ENCODE measurements around the gene CSNK1D.
"Not testable (repeated sequence)": the region's sequence is repeated elsewhere in the genome, so short reads cannot be mapped to it uniquely, and the experiment has no call there.

Gene CSNK1D

GRCh38 chr17:82213251-82214011, 60.1 kb downstream of the CSNK1D start:
- Histone ChIP-seq H3K4me3 (ENCODE audit: low read depth, low read length) (peak overlapping the region; percentile 76), H3K27me3 (ENCODE audit: control insufficient read depth, insufficient read depth, low read length) (peaks cover 11% of the 10 kb centered on the region), H3K4me1 (ENCODE audit: control insufficient read depth, insufficient read depth, low read length) (peaks cover 10% of the 10 kb centered on the region; the same call in 1 of the 2 replicates), H3K9me3 (ENCODE audit: control insufficient read depth, insufficient read depth, low read depth, low read length) (no peaks in the 10 kb centered on the region), H3K9ac (ENCODE audit: low read length) (peak overlapping the region; percentile 78), H3K27ac (ENCODE audit: low read depth, low read length) (no peak overlapping the region), H3K36me3 (ENCODE audit: control insufficient read depth, insufficient read depth, low read length) (no peaks in the 10 kb centered on the region)

GRCh38 chr17:82212331-82213250, 60.9 kb downstream of the CSNK1D start, which contains the start of gene CCDC57:
CCDC57 (minus strand) TSS chr17:82212842; CDS start chr17:82201944, 10,898 bp downstream.
- Histone ChIP-seq H3K36me3 (ENCODE audit: control insufficient read depth, insufficient read depth, low read length) (no peaks in the 10 kb centered on the region), H3K27me3 (ENCODE audit: control insufficient read depth, insufficient read depth, low read length) (peaks cover 11% of the 10 kb centered on the region), H3K4me1 (ENCODE audit: control insufficient read depth, insufficient read depth, low read length) (peaks cover 10% of the 10 kb centered on the region; the same call in 1 of the 2 replicates), H3K4me3 (ENCODE audit: low read depth, low read length) (peak within 1 kb of the TSS; percentile 76), H3K27ac (ENCODE audit: low read depth, low read length) (peak within 1 kb of the TSS; percentile 36; the same call in 1 of the 2 replicates), H3K9ac (ENCODE audit: low read length) (peak within 1 kb of the TSS; percentile 78), H3K9me3 (ENCODE audit: control insufficient read depth, insufficient read depth, low read depth, low read length) (no peaks in the 10 kb centered on the region)

GRCh38 chr17:82210655-82211054, 62.8 kb downstream of the CSNK1D start:
- H3K27ac ChIP-seq (ENCODE audit: low read depth, low read length); H3K36me3 ChIP-seq (ENCODE audit: control insufficient read depth, insufficient read depth, low read length); H3K9me3 ChIP-seq (ENCODE audit: control insufficient read depth, insufficient read depth, low read depth, low read length); H3K4me3 ChIP-seq (ENCODE audit: low read depth, low read length); H3K4me1 ChIP-seq (ENCODE audit: control insufficient read depth, insufficient read depth, low read length); H3K9ac ChIP-seq (ENCODE audit: low read length): not testable (repeated sequence)
- peaks cover 11% of the 10 kb centered on the region for H3K27me3 ChIP-seq (ENCODE audit: control insufficient read depth, insufficient read depth, low read length)

- Histone ChIP-seq H3K27me3 (ENCODE audit: control insufficient read depth, insufficient read depth, low read length) (no peaks in the 10 kb centered on the region), H3K9me3 (ENCODE audit: control insufficient read depth, insufficient read depth, low read depth, low read length) (no peaks in the 10 kb centered on the region), H3K36me3 (ENCODE audit: control insufficient read depth, insufficient read depth, low read length) (no peaks in the 10 kb centered on the region), H3K4me1 (ENCODE audit: control insufficient read depth, insufficient read depth, low read length) (peaks cover 4% of the 10 kb centered on the region), H3K4me3 (ENCODE audit: low read depth, low read length) (no peak overlapping the region), H3K9ac (ENCODE audit: low read length) (no peak overlapping the region), H3K27ac (ENCODE audit: low read depth, low read length) (no peak overlapping the region)
These were observed 67.6 kb downstream of the CSNK1D start for GRCh38 chr17:82205720-82206508.

- Histone ChIP-seq H3K9ac (ENCODE audit: low read length) (no peak overlapping the region), H3K4me3 (ENCODE audit: low read depth, low read length) (no peak overlapping the region), H3K9me3 (ENCODE audit: control insufficient read depth, insufficient read depth, low read depth, low read length) (no peaks in the 10 kb centered on the region), H3K27ac (ENCODE audit: low read depth, low read length) (no peak overlapping the region), H3K27me3 (ENCODE audit: control insufficient read depth, insufficient read depth, low read length) (no peaks in the 10 kb centered on the region), H3K4me1 (ENCODE audit: control insufficient read depth, insufficient read depth, low read length) (peaks cover 4% of the 10 kb centered on the region), H3K36me3 (ENCODE audit: control insufficient read depth, insufficient read depth, low read length) (peaks cover under 1% of the 10 kb centered on the region; the same call in 1 of the 2 replicates)
These were observed 68.4 kb downstream of the CSNK1D start for GRCh38 chr17:82204831-82205719.

GRCh38 chr17:82203920-82204319, 69.6 kb downstream of the CSNK1D start:
- no peak overlapping the region for H3K4me3 ChIP-seq (ENCODE audit: low read depth, low read length)
- H3K4me1 ChIP-seq (ENCODE audit: control insufficient read depth, insufficient read depth, low read length): peaks cover 4% of the 10 kb centered on the region
- H3K27ac ChIP-seq (ENCODE audit: low read depth, low read length): no peak overlapping the region
- no peak overlapping the region for H3K9ac ChIP-seq (ENCODE audit: low read length)
- H3K27me3 ChIP-seq (ENCODE audit: control insufficient read depth, insufficient read depth, low read length): no peaks in the 10 kb centered on the region
- no peaks in the 10 kb centered on the region for H3K9me3 ChIP-seq (ENCODE audit: control insufficient read depth, insufficient read depth, low read depth, low read length)
- peaks cover 8% of the 10 kb centered on the region for H3K36me3 ChIP-seq (ENCODE audit: control insufficient read depth, insufficient read depth, low read length)

GRCh38 chr17:82202981-82203380, 70.5 kb downstream of the CSNK1D start:
- Histone ChIP-seq H3K4me3 (ENCODE audit: low read depth, low read length) (no peak overlapping the region), H3K9me3 (ENCODE audit: control insufficient read depth, insufficient read depth, low read depth, low read length) (no peaks in the 10 kb centered on the region), H3K4me1 (ENCODE audit: control insufficient read depth, insufficient read depth, low read length) (peaks cover 4% of the 10 kb centered on the region), H3K27me3 (ENCODE audit: control insufficient read depth, insufficient read depth, low read length) (no peaks in the 10 kb centered on the region), H3K27ac (ENCODE audit: low read depth, low read length) (no peak overlapping the region), H3K9ac (ENCODE audit: low read length) (no peak overlapping the region), H3K36me3 (ENCODE audit: control insufficient read depth, insufficient read depth, low read length) (peaks cover 12% of the 10 kb centered on the region)

- Histone ChIP-seq H3K9me3 (ENCODE audit: control insufficient read depth, insufficient read depth, low read depth, low read length) (no peaks in the 10 kb centered on the region), H3K9ac (ENCODE audit: low read length) (no peak overlapping the region), H3K27ac (ENCODE audit: low read depth, low read length) (no peak overlapping the region), H3K4me1 (ENCODE audit: control insufficient read depth, insufficient read depth, low read length) (peaks cover 4% of the 10 kb centered on the region), H3K27me3 (ENCODE audit: control insufficient read depth, insufficient read depth, low read length) (no peaks in the 10 kb centered on the region), H3K36me3 (ENCODE audit: control insufficient read depth, insufficient read depth, low read length) (peaks cover 22% of the 10 kb centered on the region), H3K4me3 (ENCODE audit: low read depth, low read length) (no peak overlapping the region)
These were observed 72.0 kb downstream of the CSNK1D start for GRCh38 chr17:82201498-82201910.

- no peak overlapping the region for H3K27ac ChIP-seq (ENCODE audit: low read depth, low read length)
- H3K9me3 ChIP-seq (ENCODE audit: control insufficient read depth, insufficient read depth, low read depth, low read length): no peaks in the 10 kb centered on the region
- no peak overlapping the region for H3K4me3 ChIP-seq (ENCODE audit: low read depth, low read length)
- peaks cover 25% of the 10 kb centered on the region for H3K36me3 ChIP-seq (ENCODE audit: control insufficient read depth, insufficient read depth, low read length)
- H3K4me1 ChIP-seq (ENCODE audit: control insufficient read depth, insufficient read depth, low read length): peaks cover under 1% of the 10 kb centered on the region; the same call in 1 of the 2 replicates
- H3K27me3 ChIP-seq (ENCODE audit: control insufficient read depth, insufficient read depth, low read length): no peaks in the 10 kb centered on the region
- H3K9ac ChIP-seq (ENCODE audit: low read length): no peak overlapping the region
These were observed 72.6 kb downstream of the CSNK1D start for GRCh38 chr17:82200743-82201497.
